ENCODE data around the gene RNF186.
A peak's percentile ranks its signal among the peaks of the same experiment; 100 is the strongest.

RNF186 gene

DNA sequence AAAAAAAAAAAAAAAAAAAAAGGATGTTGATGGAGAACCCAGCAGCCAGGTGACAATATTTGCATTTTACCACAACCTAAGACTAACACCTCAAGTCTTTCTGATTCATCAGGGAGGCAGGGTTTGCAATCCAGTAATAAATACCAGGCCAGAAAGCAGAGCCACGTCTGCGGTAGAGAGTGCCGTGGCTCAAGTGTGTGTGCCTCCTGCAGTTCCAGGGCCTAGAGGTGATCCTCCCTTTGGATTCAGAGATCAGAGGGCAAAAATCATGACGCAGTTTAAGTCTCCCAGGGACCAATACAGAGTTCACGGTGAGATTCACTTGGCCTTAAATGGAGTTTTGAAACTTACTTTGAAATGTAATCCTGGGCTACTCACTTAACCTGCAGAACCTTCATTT is 50.2 kb downstream of the RNF186 start:
- Histone ChIP-seq H3K27me3 (ENCODE audit: insufficient read depth, low read length, poor library complexity) (no peaks in the 10 kb centered on the region), H4K8ac (ENCODE audit: low read depth, low read length) (no peak overlapping the region), H3K36me3 (ENCODE audit: control insufficient read depth, insufficient read depth, low read length) (no peaks in the 10 kb centered on the region), H3K79me2 (ENCODE audit: control insufficient read depth, insufficient read depth, low read length) (no peaks in the 10 kb centered on the region), H3K56ac (ENCODE audit: low read length) (peak overlapping the region; percentile 83), H3K79me1 (ENCODE audit: low read length) (no peaks in the 10 kb centered on the region), H4K5ac (ENCODE audit: low read length) (no peak overlapping the region), H2BK120ac (ENCODE audit: low read depth, low read length) (no peak overlapping the region), H3K27ac (ENCODE audit: low read depth, low read length) (peak overlapping the region; percentile 71), H2AK5ac (ENCODE audit: low read length) (peak overlapping the region; percentile 72), H3K4me2 (ENCODE audit: low read length) (no peak overlapping the region), H3K9ac (ENCODE audit: low read length) (no peak overlapping the region), H2BK5ac (ENCODE audit: low read length) (peak overlapping the region; percentile 95), H2BK15ac (replicated peaks; ENCODE audit: low read depth) (no peak overlapping the region), H3K23ac (ENCODE audit: low read length) (no peak overlapping the region), H3K4ac (ENCODE audit: low read depth, low read length) (peak overlapping the region; percentile 81), H3K18ac (ENCODE audit: low read length) (peak overlapping the region; percentile 35), H3K4me3 (ENCODE audit: low read length) (no peak overlapping the region), H3K4me1 (ENCODE audit: control insufficient read depth, low read depth, low read length) (peaks cover 21% of the 10 kb centered on the region)
- WGBS (ENCODE audit: extremely low coverage, insufficient coverage, low lambda C conversion rate) = no CpG with 5 or more reads among the region's 5 CpGs
- DNase-seq = no peak
